Measurements from ENCODE around the gene TCF4.

The TCF4 gene

GRCh38 chr18:55316486-55317184 lies 271.4 kb downstream of the TCF4 start:
- no peak for DNase-seq (ENCODE audit: low read depth)
- H3K4me3 ChIP-seq (ENCODE audit: low read length), result no peak overlapping the region
- no peak for TF ChIP-seq CTCF (IDR thresholded peaks at IDR 0.05; ENCODE audit: insufficient read depth, low read depth, low read length, missing control alignments)

- no peak for DNase-seq (ENCODE audit: low read depth)
- H3K4me3 ChIP-seq (ENCODE audit: low read length), result no peak overlapping the region
- TF ChIP-seq CTCF (IDR thresholded peaks at IDR 0.05; ENCODE audit: insufficient read depth, low read depth, low read length, missing control alignments), result no peak
Observed at GRCh38 chr18:55314615-55315237, 273.3 kb downstream of the TCF4 start.

- DNase-seq (ENCODE audit: low read depth), result no peak
- no peak for TF ChIP-seq CTCF (IDR thresholded peaks at IDR 0.05; ENCODE audit: insufficient read depth, low read depth, low read length, missing control alignments)
- H3K4me3 ChIP-seq (ENCODE audit: low read length), result no peak overlapping the region
Observed at GRCh38 chr18:55314031-55314430, 274.0 kb downstream of the TCF4 start.

GRCh38 chr18:55310863-55311262 lies 277.1 kb downstream of the TCF4 start:
- no peak overlapping the region for H3K4me3 ChIP-seq (ENCODE audit: low read length)
- DNase-seq (ENCODE audit: low read depth), result no peak
- no peak for TF ChIP-seq CTCF (IDR thresholded peaks at IDR 0.05; ENCODE audit: insufficient read depth, low read depth, low read length, missing control alignments)

- H3K4me3 ChIP-seq (ENCODE audit: low read length), result no peak overlapping the region
- TF ChIP-seq CTCF (IDR thresholded peaks at IDR 0.05; ENCODE audit: insufficient read depth, low read depth, low read length, missing control alignments), result no peak
- DNase-seq (ENCODE audit: low read depth), result no peak
Observed at GRCh38 chr18:55310044-55310676, 277.8 kb downstream of the TCF4 start.

GRCh38 chr18:55309249-55309648 lies 278.7 kb downstream of the TCF4 start:
- TF ChIP-seq CTCF (IDR thresholded peaks at IDR 0.05; ENCODE audit: insufficient read depth, low read depth, low read length, missing control alignments), result no peak
- no peak overlapping the region for H3K4me3 ChIP-seq (ENCODE audit: low read length)
- DNase-seq (ENCODE audit: low read depth), result no peak

Measured in epithelial cell of esophagus (primary cell).